GM23338 (cell line): ENCODE measurements around the gene GART. TPM values are rescaled to one million over a fixed set of nuclear protein-coding genes. Genes with fewer than 3 reads are reported as not detected.

Source experiments
- ATAC-seq: fragments of 200-7000 bp; cut with Tn5 transposase; 3 replicates; pipeline ENCODE4 v1.9.1; 2020
- DNase-seq: peaks from one replicate; pipeline ENCODE4 v3.0.0-alpha.2; 2015; ENCODE audit warnings: low spot score
- H2AFZ ChIP-seq: fragments of 200-600 bp; sonication (generic); 2 replicates; pipeline ENCODE4 v1.8.0; 2016; ENCODE audit warnings: antibody characterized with exemption, mild to moderate bottlenecking, moderate library complexity
- H3F3A ChIP-seq: fragments of 200-600 bp; sonication (generic); replicated peaks from 2 replicates; pipeline ENCODE4 v1.8.0; 2017; ENCODE audit warnings: antibody characterized with exemption, mixed run types, low read depth
- H3K27ac ChIP-seq: fragments of 200-600 bp; sonication (generic); 2 replicates; pipeline ENCODE4 v1.6.1; 2016; ENCODE audit warnings: low read depth
- H3K27me3 ChIP-seq: fragments of 200-600 bp; sonication (generic); 2 replicates; pipeline ENCODE4 v1.8.0; 2016; ENCODE audit warnings: mild to moderate bottlenecking, mixed run types, moderate library complexity; ENCODE audit not compliant: insufficient read depth
- H3K36me3 ChIP-seq: fragments of 200-600 bp; sonication (generic); 2 replicates; pipeline ENCODE4 v1.8.0; 2016; ENCODE audit warnings: mild to moderate bottlenecking; ENCODE audit not compliant: insufficient read depth
- H3K4me1 ChIP-seq: fragments of 200-600 bp; sonication (generic); 2 replicates; pipeline ENCODE4 v1.8.0; 2016; ENCODE audit warnings: mild to moderate bottlenecking, moderate library complexity; ENCODE audit not compliant: insufficient read depth
- H3K4me2 ChIP-seq: fragments of 200-600 bp; sonication (generic); 2 replicates; pipeline ENCODE4 v1.7.1; 2017; ENCODE audit warnings: mixed run types
- H3K4me3 ChIP-seq: fragments of 200-600 bp; sonication (generic); 2 replicates; pipeline ENCODE4 v1.6.1; 2016; ENCODE audit warnings: mixed run types
- H3K79me2 ChIP-seq: fragments of 200-600 bp; sonication (generic); replicated peaks from 2 replicates; pipeline ENCODE4 v1.8.0; 2017; ENCODE audit warnings: mild to moderate bottlenecking; ENCODE audit not compliant: insufficient read depth
- H3K9me2 ChIP-seq: fragments of 200-600 bp; sonication (generic); 2 replicates; pipeline ENCODE4 v1.8.0; 2017; ENCODE audit not compliant: insufficient read depth
- H4K20me1 ChIP-seq: fragments of 200-600 bp; sonication (generic); replicated peaks from 2 replicates; pipeline ENCODE4 v1.8.0; 2017; ENCODE audit warnings: mild to moderate bottlenecking; ENCODE audit not compliant: insufficient read depth
- H3K27ac Mint-ChIP-seq: 2 replicates; pipeline ENCODE4 v1.8.0; 2020; ENCODE audit warnings: inconsistent platforms, mild to moderate bottlenecking, moderate library complexity, mixed read lengths
- H3K27me3 Mint-ChIP-seq: 3 replicates; pipeline ENCODE4 v1.8.0; 2022; ENCODE audit warnings: low read depth, mild to moderate bottlenecking, moderate library complexity, mixed read lengths, inconsistent platforms; ENCODE audit not compliant: insufficient read depth, poor library complexity
- H3K36me3 Mint-ChIP-seq: 3 replicates; pipeline ENCODE4 v1.8.0; 2021; ENCODE audit warnings: low read depth, mild to moderate bottlenecking, inconsistent platforms, moderate library complexity, mixed read lengths
- H3K4me1 Mint-ChIP-seq: 3 replicates; pipeline ENCODE4 v1.8.0; 2020; ENCODE audit warnings: mild to moderate bottlenecking, inconsistent platforms, mixed read lengths
- H3K4me3 Mint-ChIP-seq: 3 replicates; pipeline ENCODE4 v1.8.0; 2021; ENCODE audit warnings: moderate library complexity, mild to moderate bottlenecking, inconsistent platforms, mixed read lengths
- H3K9me3 Mint-ChIP-seq: 3 replicates; pipeline ENCODE4 v1.8.0; 2020; ENCODE audit warnings: moderate library complexity, mild to moderate bottlenecking, inconsistent platforms, mixed read lengths
- CREB1 ChIP-seq: fragments of 250-450 bp; sonication (Bioruptor Pico); IDR thresholded peaks from 2 replicates; pipeline ENCODE4 v1.5.0; 2020; ENCODE audit warnings: low read depth, mild to moderate bottlenecking, moderate library complexity
- ETS1 ChIP-seq: IDR thresholded peaks from 2 replicates; pipeline ENCODE4 v1.6.1; 2016; ENCODE audit warnings: antibody characterized with exemption
- EZH2 ChIP-seq: fragments of 200-600 bp; sonication (generic); IDR thresholded peaks from one replicate; pipeline ENCODE4 v1.8.0; 2017; ENCODE audit warnings: antibody characterized with exemption, mild to moderate bottlenecking, low read depth; ENCODE audit not compliant: unreplicated experiment
- EZH2phosphoT487 ChIP-seq: fragments of 200-600 bp; sonication (generic); IDR thresholded peaks from one replicate; pipeline ENCODE4 v1.8.1; 2018; ENCODE audit warnings: antibody characterized with exemption; ENCODE audit not compliant: unreplicated experiment
- JUNB ChIP-seq: IDR thresholded peaks from one replicate; pipeline ENCODE4 v1.6.1; 2016; ENCODE audit warnings: antibody characterized with exemption; ENCODE audit not compliant: unreplicated experiment
- NANOG ChIP-seq: IDR thresholded peaks from 2 replicates; pipeline ENCODE4 v1.6.1; 2016; ENCODE audit warnings: antibody characterized with exemption, borderline replicate concordance
- POLR2AphosphoS5 ChIP-seq: IDR thresholded peaks from 2 replicates; pipeline ENCODE4 v1.6.1; 2016; ENCODE audit warnings: antibody characterized with exemption, low read depth
- REST ChIP-seq: IDR thresholded peaks from one replicate; pipeline ENCODE4 v1.6.1; 2018; ENCODE audit warnings: antibody characterized with exemption; ENCODE audit not compliant: unreplicated experiment
- STAT1 ChIP-seq: IDR thresholded peaks from one replicate; pipeline ENCODE4 v1.6.1; 2016; ENCODE audit warnings: antibody characterized with exemption; ENCODE audit not compliant: unreplicated experiment
- ZNF114 ChIP-seq: fragments of 250-450 bp; sonication (Bioruptor Pico); IDR thresholded peaks from 2 replicates; pipeline ENCODE4 v1.5.0; 2020; ENCODE audit warnings: mild to moderate bottlenecking, moderate library complexity
- ZNF331 ChIP-seq: fragments of 250-450 bp; sonication (Bioruptor Pico); IDR thresholded peaks from 2 replicates; pipeline ENCODE4 v1.5.0; 2020; ENCODE audit warnings: low read depth, mild to moderate bottlenecking, moderate library complexity
- ZNF462 ChIP-seq: fragments of 250-450 bp; sonication (Bioruptor Pico); IDR thresholded peaks from 2 replicates; pipeline ENCODE4 v1.5.0; 2020; ENCODE audit warnings: mild to moderate bottlenecking, moderate library complexity
- polyA plus RNA-seq: library from polyadenylated mRNA; unstranded; fragments of >200 nt; fragmentation: Nextera tagmentation; extraction: Ambion mirVana; gene quantifications from 2 replicates; pipeline ENCODE4 v1.2.1, GENCODE V29; 2016
- total RNA-seq: library from RNA; depleted of rRNA; stranded (reverse); fragments of >200 nt; shearing (Covaris generic); gene quantifications from 2 replicates; pipeline ENCODE4 v1.2.3, GENCODE V29; 2014

Gene GART
- total and polyA plus RNA-seq, 2 experiments from 2014 or later, result 87.6 to 224 TPM

GRCh38 chr21:33562389-33562788 is 20.5 kb upstream of the GART start:
- ATAC-seq, result no peak
- Mint-ChIP-seq H3K4me1 (no peaks in the 10 kb centered on the region), H3K27ac (no peak overlapping the region), H3K36me3 (peaks cover 57% of the 10 kb centered on the region), H3K27me3 (no peaks in the 10 kb centered on the region), H3K9me3 (no peaks in the 10 kb centered on the region), H3K4me3 (no peak overlapping the region)
- no peak for DNase-seq
- peaks cover 25% of the 10 kb centered on the region for H4K20me1 ChIP-seq
- H2AFZ ChIP-seq, result no peak overlapping the region
- peaks cover 50% of the 10 kb centered on the region for H3K36me3 ChIP-seq
- H3K4me2 ChIP-seq, result no peak overlapping the region
- no peaks in the 10 kb centered on the region for H3K4me1 ChIP-seq
- TF ChIP-seq POLR2AphosphoS5 (no peak), CREB1 (CRISPR knock-in tag) (no peak), NANOG (no peak), ZNF331 (CRISPR knock-in tag) (no peak), EZH2 (no peak)
- no peak overlapping the region for H3K27ac ChIP-seq
- no peaks in the 10 kb centered on the region for H3K27me3 ChIP-seq
- no peak overlapping the region for H3K4me3 ChIP-seq
- peaks cover 61% of the 10 kb centered on the region for H3K79me2 ChIP-seq
- no peaks in the 10 kb centered on the region for H3K9me2 ChIP-seq
- no peaks in the 10 kb centered on the region for H3F3A ChIP-seq

- peak overlapping the region; percentile 17; the same call in 1 of the 2 replicates for H3K27ac Mint-ChIP-seq
- TF ChIP-seq ZNF462 (no peak), STAT1 (no peak), EZH2 (no peak), EZH2phosphoT487 (no peak), ETS1 (no peak), REST (no peak), ZNF114 (CRISPR knock-in tag) (no peak), JUNB (no peak), POLR2AphosphoS5 (no peak)
Observed at GRCh38 chr21:33561373-33561772, 19.5 kb upstream of the GART start.

More at GRCh38 chr21:33561373-33561772, 19.5 kb upstream of the GART start:
- DNase-seq (no peak), ATAC-seq (no peak)
- Histone ChIP-seq H3F3A (no peaks in the 10 kb centered on the region), H3K4me1 (no peaks in the 10 kb centered on the region), H3K9me2 (no peaks in the 10 kb centered on the region), H3K79me2 (peaks cover 70% of the 10 kb centered on the region), H3K27me3 (no peaks in the 10 kb centered on the region), H3K27ac (0 out of 2 replicates have a peak overlapping the region, but pooled peaks have one; percentile 9), H3K4me2 (no peak overlapping the region), H3K36me3 (peaks cover 55% of the 10 kb centered on the region), H2AFZ (no peak overlapping the region), H3K4me3 (no peak overlapping the region), H4K20me1 (peaks cover 28% of the 10 kb centered on the region)
- H3K36me3 Mint-ChIP-seq, result peaks cover 62% of the 10 kb centered on the region
- no peaks in the 10 kb centered on the region for H3K9me3 Mint-ChIP-seq
- H3K27me3 Mint-ChIP-seq, result no peaks in the 10 kb centered on the region
- H3K4me3 Mint-ChIP-seq, result no peak overlapping the region
- no peaks in the 10 kb centered on the region for H3K4me1 Mint-ChIP-seq
